K562 (cell line): ENCODE results near the gene TUBGCP6. TPM values are rescaled to one million over a fixed set of nuclear protein-coding genes. Genes with fewer than 3 reads are reported as not detected.

Source experiments
- BMI1 ChIP-seq: fragments of 150-350 bp; IDR thresholded peaks from 2 replicates; pipeline ENCODE4 v1.6.1; 2014; ENCODE audit warnings: low read length
- DEAF1 ChIP-seq: fragments of 450-650 bp; formaldehyde crosslinking; IDR thresholded peaks from 2 replicates; pipeline ENCODE4 v1.4.0; 2020; ENCODE audit warnings: mild to moderate bottlenecking, moderate library complexity
- FOXK1 ChIP-seq: sonication (generic); formaldehyde crosslinking; IDR thresholded peaks from 2 replicates; pipeline ENCODE4 v1.8.0; 2022; ENCODE audit warnings: missing genetic modification reagents, mild to moderate bottlenecking, borderline replicate concordance
- GATAD2B ChIP-seq: fragments of 450-650 bp; IDR thresholded peaks from 2 replicates; pipeline ENCODE4 v1.6.1; 2017; ENCODE audit warnings: mild to moderate bottlenecking, borderline replicate concordance
- SFPQ ChIP-seq: fragments of 200-400 bp; formaldehyde crosslinking; IDR thresholded peaks from 2 replicates; pipeline ENCODE4 v1.6.1; 2017; ENCODE audit warnings: mild to moderate bottlenecking, low read depth, low read length, moderate library complexity
- ZNF444 ChIP-seq: fragments of 250-450 bp; sonication (Bioruptor Pico); IDR thresholded peaks from 2 replicates; pipeline ENCODE4 v1.4.0; 2020; ENCODE audit warnings: mild to moderate bottlenecking, moderate library complexity
- polyA plus RNA-seq, 8 experiments: library from polyadenylated mRNA; depleted of rRNA in 4 of 8; stranded (reverse) in 5 of 8; unstranded in 3 of 8; fragments of >200 nt; fragmentation: Nextera tagmentation in 2 of 8; fragmentation: Illumina TruSeq in 1 of 8; extraction: Ambion mirVana in 2 of 8; extraction: Trizol in 1 of 8; gene quantifications; 2 replicates each; pipeline versions ENCODE4 v1.2.1 to v1.2.3, GENCODE V29; 2011 to 2014; ENCODE audit warnings: inconsistent platforms in 1 of 8, missing spikeins in 1 of 8
- total RNA-seq, 7 experiments: library from RNA; depleted of rRNA in 6 of 7; stranded (reverse); fragments of >200 nt in 6 of 7; fragmentation: Illumina TruSeq in 2 of 7; extraction: Trizol in 2 of 7; gene quantifications; 2 replicates each; pipeline versions ENCODE4 v1.2.1 to v1.2.3, GENCODE V29; 2011 to 2021; ENCODE audit warnings: low replicate concordance in 1 of 7

The TUBGCP6 gene
- total and polyA plus RNA-seq, 9 of the 15 experiments (the other 6 are each of a cell fraction or from before 2014, with no cell fraction given): 0.76 to 33.0 (median 10.1) TPM

- no peak for TF ChIP-seq DEAF1 (CRISPR knock-in tag)
- no peak for TF ChIP-seq SFPQ
- TF ChIP-seq BMI1: no peak
- TF ChIP-seq GATAD2B: no peak
- no peak for TF ChIP-seq ZNF444 (CRISPR knock-in tag)
- no peak for TF ChIP-seq FOXK1 (CRISPR knock-in tag)
Measured at GRCh38 chr22:50264104-50264745, 19.4 kb upstream of the TUBGCP6 start (continued).
